Neural cell (in vitro differentiated cells): Measurements from ENCODE around the gene FAM200B. TPM values are rescaled to one million over a fixed set of nuclear protein-coding genes. Genes with fewer than 3 reads are reported as not detected.

ENCODE experiments used
- H2AFZ ChIP-seq: fragments of 200-600, 300-800 bp; sonication (generic), shearing (Covaris generic); 2 replicates; pipeline ENCODE4 v1.6.0; 2014; ENCODE audit warnings: low read depth, mild to moderate bottlenecking, antibody characterized with exemption, low read length, moderate library complexity
- H3F3A ChIP-seq: fragments of 200-600 bp; shearing (Covaris generic); 2 replicates; pipeline ENCODE4 v1.6.1; 2016; ENCODE audit warnings: mild to moderate bottlenecking, moderate library complexity, mixed read lengths, antibody characterized with exemption, low read length; ENCODE audit not compliant: insufficient read depth, poor library complexity, severe bottlenecking
- H3K27ac ChIP-seq: fragments of 200-600, 300-800 bp; sonication (generic), shearing (Covaris generic); 2 replicates; pipeline ENCODE4 v1.5.1; 2014; ENCODE audit warnings: mild to moderate bottlenecking, low read length, moderate library complexity
- H3K27me3 ChIP-seq: fragments of 300-800, 200-600 bp; sonication (generic), shearing (Covaris generic); 2 replicates; pipeline ENCODE4 v1.6.0; 2014; ENCODE audit warnings: mild to moderate bottlenecking, low read depth, low read length, moderate library complexity; ENCODE audit not compliant: insufficient read depth
- H3K36me3 ChIP-seq: fragments of 300-800, 200-600 bp; sonication (generic), shearing (Covaris generic); 2 replicates; pipeline ENCODE4 v1.5.1; 2014; ENCODE audit warnings: mild to moderate bottlenecking, antibody characterized with exemption, low read length, moderate library complexity; ENCODE audit not compliant: insufficient read depth
- H3K4me2 ChIP-seq: fragments of 300-800, 200-600 bp; sonication (generic), shearing (Covaris generic); 2 replicates; pipeline ENCODE4 v1.6.0; 2014; ENCODE audit warnings: mild to moderate bottlenecking, low read length
- H3K4me3 ChIP-seq: fragments of 300-800, 200-600 bp; sonication (generic), shearing (Covaris generic); 2 replicates; pipeline ENCODE4 v1.5.1; 2014; ENCODE audit warnings: mild to moderate bottlenecking, low read length, moderate library complexity
- H3K79me2 ChIP-seq: fragments of 200-600 bp; shearing (Covaris generic); replicated peaks from 2 replicates; pipeline ENCODE4 v1.6.0; 2014; ENCODE audit warnings: mild to moderate bottlenecking, low read length, moderate library complexity; ENCODE audit not compliant: insufficient read depth
- H3K9ac ChIP-seq: fragments of 300-800, 200-600 bp; sonication (generic), shearing (Covaris generic); 2 replicates; pipeline ENCODE4 v1.6.1; 2016; ENCODE audit warnings: mild to moderate bottlenecking, low read length, mixed read lengths
- H3K9me2 ChIP-seq: fragments of 200-600 bp; shearing (Covaris generic); 2 replicates; pipeline ENCODE4 v1.6.1; 2016; ENCODE audit warnings: mild to moderate bottlenecking, low read length, mixed read lengths; ENCODE audit not compliant: insufficient read depth
- H3K9me3 ChIP-seq: fragments of 200-600, 300-800 bp; sonication (generic), shearing (Covaris generic); 2 replicates; pipeline ENCODE4 v1.6.1; 2016; ENCODE audit warnings: mild to moderate bottlenecking, mixed run types, low read length, moderate library complexity, mixed read lengths
- H4K20me1 ChIP-seq: fragments of 200-600 bp; shearing (Covaris generic); 2 replicates; pipeline ENCODE4 v1.6.1; 2016; ENCODE audit warnings: mild to moderate bottlenecking, mixed run types; ENCODE audit not compliant: insufficient read depth
- EP300 ChIP-seq: fragments of 450-650 bp; conservative IDR thresholded peaks from 2 replicates; pipeline ENCODE4 v1.6.1; 2014; ENCODE audit warnings: antibody characterized with exemption, mild to moderate bottlenecking, moderate library complexity; ENCODE audit not compliant: poor library complexity, severe bottlenecking
- EZH2 ChIP-seq: fragments of 200-600, 300-800 bp; shearing (Covaris generic), sonication (generic); IDR thresholded peaks from 2 replicates; pipeline ENCODE4 v1.6.1; 2014; ENCODE audit warnings: antibody characterized with exemption, low read length, borderline replicate concordance, mild to moderate bottlenecking; ENCODE audit not compliant: insufficient read depth, poor library complexity, severe bottlenecking
- MXI1 ChIP-seq: fragments of 450-650 bp; conservative IDR thresholded peaks from 2 replicates; pipeline ENCODE4 v1.6.1; 2014; ENCODE audit warnings: antibody characterized with exemption, mild to moderate bottlenecking; ENCODE audit not compliant: poor library complexity, severe bottlenecking
- POLR2AphosphoS5 ChIP-seq: IDR thresholded peaks from 2 replicates; pipeline ENCODE4 v1.6.1; 2012
- RAD21 ChIP-seq: fragments of 450-650 bp; conservative IDR thresholded peaks from 2 replicates; pipeline ENCODE4 v1.6.1; 2014; ENCODE audit warnings: antibody characterized with exemption, mild to moderate bottlenecking, moderate library complexity
- REST ChIP-seq: IDR thresholded peaks from 2 replicates; pipeline ENCODE4 v1.6.1; 2012; ENCODE audit warnings: borderline replicate concordance
- SMC3 ChIP-seq: fragments of 450-650 bp; conservative IDR thresholded peaks from 2 replicates; pipeline ENCODE4 v1.6.1; 2014; ENCODE audit warnings: antibody characterized with exemption, mild to moderate bottlenecking, moderate library complexity; ENCODE audit not compliant: poor library complexity
- TAF1 ChIP-seq: IDR thresholded peaks from 2 replicates; pipeline ENCODE4 v1.6.1; 2012; ENCODE audit warnings: low read depth
- polyA plus RNA-seq: library from polyadenylated mRNA; depleted of rRNA; stranded (reverse); fragments of >200 nt; gene quantifications from 2 replicates; pipeline ENCODE4 v1.2.3, GENCODE V29; 2014
- TF ChIP-seq, protein P1 (sequence below): fragments of 450-650 bp; IDR thresholded peaks from 2 replicates; pipeline ENCODE4 v1.5.1; 2014; ENCODE audit warnings: antibody characterized with exemption, mild to moderate bottlenecking, moderate library complexity; ENCODE audit not compliant: poor library complexity, severe bottlenecking

Gene FAM200B
- polyA plus RNA-seq, 1 donor from 2014 or later = 238 TPM

DNA sequence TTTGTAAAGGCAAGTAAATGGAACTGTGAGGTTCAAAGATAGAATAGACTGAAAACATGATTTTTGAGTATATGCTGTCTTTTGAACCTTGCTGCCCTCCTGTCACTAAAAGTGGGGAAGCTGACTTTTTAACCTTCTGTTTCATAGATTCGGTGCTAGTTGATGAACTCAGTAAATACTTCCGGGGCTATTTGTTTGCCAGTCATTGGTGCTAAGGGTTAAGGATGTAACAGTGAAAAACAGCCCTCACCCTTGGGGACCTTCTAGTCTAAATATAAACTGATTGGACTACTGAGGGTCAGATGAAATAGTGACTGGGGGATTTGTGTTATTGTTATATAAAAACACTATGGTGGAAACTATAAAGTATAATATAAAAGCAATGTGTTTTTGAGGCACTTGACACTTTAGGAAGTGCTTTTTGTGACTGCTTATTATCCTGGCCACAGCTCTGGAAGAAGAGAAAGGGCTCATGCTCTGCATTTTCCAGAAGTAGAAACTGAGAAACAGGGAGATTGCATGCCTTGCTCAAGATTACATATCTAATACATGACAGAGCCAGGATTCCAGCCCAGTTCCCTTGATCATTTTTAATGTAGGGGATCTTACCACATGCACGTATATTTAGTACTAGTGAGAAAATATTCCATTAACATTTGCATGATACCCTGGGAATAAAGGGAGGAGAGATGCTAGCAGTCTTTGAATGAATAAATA, 25.2 kb downstream of the FAM200B start:
- Histone ChIP-seq H4K20me1 (no peaks in the 10 kb centered on the region), H3K9ac (no peak overlapping the region), H2AFZ (no peak overlapping the region), H3K27me3 (no peaks in the 10 kb centered on the region), H3K9me3 (no peaks in the 10 kb centered on the region), H3K4me3 (peak overlapping the region; percentile 12), H3F3A (no peaks in the 10 kb centered on the region), H3K36me3 (no peaks in the 10 kb centered on the region), H3K4me2 (no peak overlapping the region), H3K9me2 (no peaks in the 10 kb centered on the region), H3K27ac (peak overlapping the region; percentile 41), H3K79me2 (no peaks in the 10 kb centered on the region)
- TF ChIP-seq EZH2 (no peak), POLR2AphosphoS5 (no peak), RAD21 (no peak), TAF1 (no peak), REST (no peak), SMC3 (no peak), EP300 (no peak), MXI1 (no peak)
- TF ChIP-seq, protein P1, sequence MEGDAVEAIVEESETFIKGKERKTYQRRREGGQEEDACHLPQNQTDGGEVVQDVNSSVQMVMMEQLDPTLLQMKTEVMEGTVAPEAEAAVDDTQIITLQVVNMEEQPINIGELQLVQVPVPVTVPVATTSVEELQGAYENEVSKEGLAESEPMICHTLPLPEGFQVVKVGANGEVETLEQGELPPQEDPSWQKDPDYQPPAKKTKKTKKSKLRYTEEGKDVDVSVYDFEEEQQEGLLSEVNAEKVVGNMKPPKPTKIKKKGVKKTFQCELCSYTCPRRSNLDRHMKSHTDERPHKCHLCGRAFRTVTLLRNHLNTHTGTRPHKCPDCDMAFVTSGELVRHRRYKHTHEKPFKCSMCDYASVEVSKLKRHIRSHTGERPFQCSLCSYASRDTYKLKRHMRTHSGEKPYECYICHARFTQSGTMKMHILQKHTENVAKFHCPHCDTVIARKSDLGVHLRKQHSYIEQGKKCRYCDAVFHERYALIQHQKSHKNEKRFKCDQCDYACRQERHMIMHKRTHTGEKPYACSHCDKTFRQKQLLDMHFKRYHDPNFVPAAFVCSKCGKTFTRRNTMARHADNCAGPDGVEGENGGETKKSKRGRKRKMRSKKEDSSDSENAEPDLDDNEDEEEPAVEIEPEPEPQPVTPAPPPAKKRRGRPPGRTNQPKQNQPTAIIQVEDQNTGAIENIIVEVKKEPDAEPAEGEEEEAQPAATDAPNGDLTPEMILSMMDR = no peak

DNA sequence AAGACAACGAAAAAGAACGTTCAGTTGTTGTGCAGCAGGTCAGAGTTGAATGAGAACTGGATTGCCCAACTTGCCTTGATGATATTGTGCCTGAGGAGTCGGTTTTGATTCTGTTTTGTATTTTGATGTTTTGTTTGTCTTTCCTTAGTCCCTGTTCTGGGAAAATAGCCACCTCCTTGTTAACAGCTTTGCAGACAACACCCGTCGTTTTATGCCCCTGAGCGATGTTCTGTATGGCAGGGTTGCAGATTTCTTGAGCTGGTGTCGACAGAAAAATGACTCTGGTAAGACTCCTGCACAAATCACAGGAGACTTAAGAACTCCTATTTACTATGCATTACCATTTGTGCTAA, 25.7 kb downstream of the FAM200B start:
- H3K79me2 ChIP-seq = no peaks in the 10 kb centered on the region
- H3K27ac ChIP-seq = peak overlapping the region; percentile 41
- peak overlapping the region; percentile 12 for H3K4me3 ChIP-seq
- H3K4me2 ChIP-seq = no peak overlapping the region
- H3K9me2 ChIP-seq = no peaks in the 10 kb centered on the region
- H3K36me3 ChIP-seq = no peaks in the 10 kb centered on the region
- no peaks in the 10 kb centered on the region for H4K20me1 ChIP-seq
- H3K27me3 ChIP-seq = no peaks in the 10 kb centered on the region
- H3K9me3 ChIP-seq = no peaks in the 10 kb centered on the region
- H3K9ac ChIP-seq = no peak overlapping the region
- no peaks in the 10 kb centered on the region for H3F3A ChIP-seq
- H2AFZ ChIP-seq = no peak overlapping the region
- TF ChIP-seq EZH2 (no peak), MXI1 (no peak), TAF1 (no peak), EP300 (no peak), SMC3 (no peak)
